NK-92 treated with Interleukin-12 subunit alpha and Interleukin-12 subunit beta, amount 100 ng/mL, for 24 hours (cell line): Measurements from ENCODE around the gene PIAS1.
"Not testable (repeated sequence)": the region's sequence is repeated elsewhere in the genome, so short reads cannot be mapped to it uniquely, and the experiment has no call there.

Source experiments
- DNase-seq: peaks from one replicate; lab custom pipeline; 2025; lab: John Stamatoyannopoulos, UW

PIAS1 gene

GRCh38 chr15:68184616-68185480 lies 130.7 kb downstream of the PIAS1 start:
- DNase-seq = no peak

GRCh38 chr15:68186671-68187397 lies 132.7 kb downstream of the PIAS1 start:
- no peak for DNase-seq

GRCh38 chr15:68187559-68187958 lies 133.4 kb downstream of the PIAS1 start:
- DNase-seq = no peak

GRCh38 chr15:68188647-68189046 lies 134.5 kb downstream of the PIAS1 start:
- DNase-seq = no peak

- DNase-seq = no peak
These were observed 135.9 kb downstream of the PIAS1 start for GRCh38 chr15:68190048-68190447.

- no peak for DNase-seq
These were observed 137.4 kb downstream of the PIAS1 start for GRCh38 chr15:68191555-68191954.

GRCh38 chr15:68192117-68192516 lies 138.0 kb downstream of the PIAS1 start:
- no peak for DNase-seq

GRCh38 chr15:68192804-68193486 lies 138.8 kb downstream of the PIAS1 start:
- no peak for DNase-seq

- no peak for DNase-seq
These were observed 141.4 kb downstream of the PIAS1 start for GRCh38 chr15:68195336-68196112.

- DNase-seq = no peak
These were observed 142.5 kb downstream of the PIAS1 start for GRCh38 chr15:68196445-68197169.

- no peak for DNase-seq
These were observed 143.0 kb downstream of the PIAS1 start for GRCh38 chr15:68197170-68197492.

GRCh38 chr15:68197661-68198437 lies 143.7 kb downstream of the PIAS1 start:
- no peak for DNase-seq

GRCh38 chr15:68199340-68199739 lies 145.2 kb downstream of the PIAS1 start:
- no peak for DNase-seq

GRCh38 chr15:68200016-68200861 lies 146.1 kb downstream of the PIAS1 start:
- DNase-seq = no peak

- no peak for DNase-seq
These were observed 147.2 kb downstream of the PIAS1 start for GRCh38 chr15:68201153-68201878.

- DNase-seq = no peak
These were observed 147.8 kb downstream of the PIAS1 start for GRCh38 chr15:68201879-68202261.

- DNase-seq = not testable (repeated sequence)
These were observed 148.9 kb downstream of the PIAS1 start for GRCh38 chr15:68202994-68203393.

- no peak for DNase-seq
These were observed 149.4 kb downstream of the PIAS1 start for GRCh38 chr15:68203486-68203885.

- DNase-seq = no peak
These were observed 149.8 kb downstream of the PIAS1 start for GRCh38 chr15:68203956-68204355.
